HepG2 (cell line): ENCODE results near the gene GALNT18. TPM values are rescaled to one million over a fixed set of nuclear protein-coding genes. Genes with fewer than 3 reads are reported as not detected.

Source experiments
- ATAC-seq: fragments of 200-7000 bp; cut with Tn5 transposase; 3 replicates; pipeline ENCODE4 v1.9.1; 2020; ENCODE audit warnings: mild to moderate bottlenecking, moderate library complexity
- BruUV-seq: library from RNA; stranded (reverse); fragments of 400-500 nt; replicated peaks from 2 replicates; lab custom pipeline; 2021; lab: Mats Ljungman, UMichigan
- CTCF ChIA-PET: fragments of 300-600 bp; formaldehyde crosslinking; extraction: SDS; loops from one replicate; lab custom pipeline; 2021; ENCODE audit warnings: low total read pairs, inconsistent platforms, low intra/inter-chr PET ratio; lab: Yijun Ruan, JAX
- POLR2A ChIA-PET: fragments of 350-600 bp; sonication (Branson Sonifier 250); formaldehyde crosslinking; loops from one replicate; lab custom pipeline; 2020; ENCODE audit warnings: antibody characterized with exemption, inconsistent platforms; lab: Yijun Ruan, JAX
- DNase-seq: peaks from one replicate; pipeline ENCODE4 v3.0.0-alpha.2; 2015; ENCODE audit warnings: low spot score
- FAIRE-seq: peaks from 3 replicates; lab custom pipeline; 2011; peaks lifted over from hg19 to GRCh38; lab: Jason Lieb, UNC
- H2AFZ ChIP-seq: one replicate; pipeline ENCODE4 v1.6.1; 2011; ENCODE audit warnings: low read length, inconsistent platforms
- H3K27ac ChIP-seq: fragments of 300-600 bp; 3 replicates; pipeline ENCODE4 v1.8.0; 2011; ENCODE audit warnings: mixed run types, mild to moderate bottlenecking, mixed read lengths, low read length, inconsistent platforms; ENCODE audit not compliant: insufficient read depth; ENCODE audit errors: extremely low read length
- H3K27me3 ChIP-seq, 2 experiments: fragments of 200-600 bp in 1 of 2; 2 replicates in 1 of 2; 3 replicates in 1 of 2; pipeline versions ENCODE4 v1.6.0 to v1.8.0; 2011; ENCODE audit warnings: low read length in 2 of 2, mild to moderate bottlenecking in 2 of 2, moderate library complexity in 2 of 2, inconsistent platforms in 1 of 2; ENCODE audit not compliant: insufficient read depth in 2 of 2, control insufficient read depth in 1 of 2
- H3K36me3 ChIP-seq, 2 experiments: fragments of 200-600 bp in 1 of 2; replicated peaks in 1 of 2; 2 replicates in 1 of 2; 3 replicates in 1 of 2; pipeline versions ENCODE4 v1.5.1 to v1.8.0; 2011; ENCODE audit warnings: low read length in 2 of 2, inconsistent platforms in 1 of 2; ENCODE audit not compliant: insufficient read depth in 2 of 2, control insufficient read depth in 1 of 2
- H3K4me1 ChIP-seq: 2 replicates; pipeline ENCODE4 v1.5.1; 2012; ENCODE audit warnings: low read length, inconsistent platforms; ENCODE audit not compliant: insufficient read depth
- H3K4me2 ChIP-seq: 2 replicates; pipeline ENCODE4 v1.6.0; 2011; ENCODE audit warnings: low read depth, low read length, inconsistent platforms
- H3K4me3 ChIP-seq, 3 experiments: fragments of 200-600 bp in 1 of 3; sonication (generic), shearing (Covaris generic) in 1 of 3; replicated peaks in 1 of 3; 2 replicates each; pipeline ENCODE4 v1.5.1; 2011 to 2016; ENCODE audit warnings: low read length in 3 of 3, inconsistent platforms in 2 of 3, low read depth in 2 of 3, mild to moderate bottlenecking in 2 of 3, control low read depth in 1 of 3, mixed read lengths in 1 of 3; ENCODE audit not compliant: insufficient read depth in 1 of 3
- H3K79me2 ChIP-seq: one replicate; pipeline ENCODE4 v1.6.1; 2011; ENCODE audit warnings: low read length, inconsistent platforms; ENCODE audit not compliant: insufficient read depth
- H3K9ac ChIP-seq: 2 replicates; pipeline ENCODE4 v1.6.0; 2011; ENCODE audit warnings: mild to moderate bottlenecking, low read depth, low read length, inconsistent platforms; ENCODE audit not compliant: insufficient read depth
- H3K9me3 ChIP-seq: 2 replicates; pipeline ENCODE4 v1.5.1; 2012; ENCODE audit warnings: mild to moderate bottlenecking, low read length
- H4K20me1 ChIP-seq: 2 replicates; pipeline ENCODE4 v1.6.0; 2011; ENCODE audit warnings: inconsistent platforms, mild to moderate bottlenecking, low read length, moderate library complexity; ENCODE audit not compliant: insufficient read depth
- BCL3 ChIP-seq: sonication (generic); formaldehyde crosslinking; IDR thresholded peaks from 2 replicates; pipeline ENCODE4 v1.5.1; 2020; ENCODE audit warnings: mild to moderate bottlenecking, missing genetic modification reagents, moderate library complexity
- BRD4 ChIP-seq: sonication (generic); formaldehyde crosslinking; IDR thresholded peaks from 2 replicates; pipeline ENCODE4 v1.4.0; 2020; ENCODE audit warnings: missing genetic modification reagents
- CERS6 ChIP-seq: sonication (generic); formaldehyde crosslinking; IDR thresholded peaks from 2 replicates; pipeline ENCODE4 v1.5.0; 2020; ENCODE audit warnings: missing genetic modification reagents
- FOXK2 ChIP-seq: fragments of 450-650 bp; IDR thresholded peaks from 2 replicates; pipeline ENCODE4 v1.6.1; 2016
- GTF2F1 ChIP-seq: fragments of 150-350 bp; IDR thresholded peaks from 2 replicates; pipeline ENCODE4 v1.6.1; 2014; ENCODE audit warnings: low read length
- NFE2 ChIP-seq: sonication (generic); formaldehyde crosslinking; IDR thresholded peaks from 2 replicates; pipeline ENCODE4 v1.4.0; 2020; ENCODE audit warnings: missing genetic modification reagents
- NFYC ChIP-seq: IDR thresholded peaks from 2 replicates; pipeline ENCODE4 v1.6.1; 2016; ENCODE audit warnings: missing genetic modification reagents, missing compliant biosample characterization
- NR1H2 ChIP-seq: sonication (generic); formaldehyde crosslinking; IDR thresholded peaks from 2 replicates; pipeline ENCODE4 v1.8.1; 2022; ENCODE audit warnings: low read depth, missing genetic modification reagents, borderline replicate concordance
- NR2C2 ChIP-seq: sonication (generic); formaldehyde crosslinking; IDR thresholded peaks from 2 replicates; pipeline ENCODE4 v1.4.0; 2020; ENCODE audit warnings: missing genetic modification reagents, mild to moderate bottlenecking, moderate library complexity, borderline replicate concordance
- POLR2AphosphoS5 ChIP-seq: IDR thresholded peaks from 2 replicates; pipeline ENCODE4 v1.6.1; 2012; ENCODE audit warnings: low read depth, low read length
- RFXANK ChIP-seq: IDR thresholded peaks from 2 replicates; pipeline ENCODE4 v1.6.1; 2016
- SKI ChIP-seq: fragments of 450-650 bp; IDR thresholded peaks from one replicate; pipeline ENCODE4 v1.6.1; 2018; ENCODE audit warnings: mild to moderate bottlenecking; ENCODE audit not compliant: partially characterized antibody
- SNAI1 ChIP-seq: sonication (generic); formaldehyde crosslinking; IDR thresholded peaks from 2 replicates; pipeline ENCODE4 v1.5.0; 2020; ENCODE audit warnings: mild to moderate bottlenecking, missing genetic modification reagents, borderline replicate concordance
- SP2 ChIP-seq: sonication (generic); formaldehyde crosslinking; IDR thresholded peaks from 2 replicates; pipeline ENCODE4 v1.5.1; 2020; ENCODE audit warnings: mild to moderate bottlenecking, missing genetic modification reagents
- STAG1 ChIP-seq: sonication (generic); formaldehyde crosslinking; IDR thresholded peaks from 2 replicates; pipeline ENCODE4 v1.4.0; 2020; ENCODE audit warnings: missing genetic modification reagents
- ZFP82 ChIP-seq: sonication (generic); formaldehyde crosslinking; IDR thresholded peaks from 2 replicates; pipeline ENCODE4 v1.5.1; 2020; ENCODE audit warnings: mild to moderate bottlenecking, missing genetic modification reagents, borderline replicate concordance
- ZNF275 ChIP-seq: sonication (generic); formaldehyde crosslinking; IDR thresholded peaks from 2 replicates; pipeline ENCODE4 v1.8.0; 2022; ENCODE audit warnings: missing genetic modification reagents, mild to moderate bottlenecking, inconsistent platforms, borderline replicate concordance
- ZNF296 ChIP-seq: sonication (generic); formaldehyde crosslinking; conservative IDR thresholded peaks from 2 replicates; pipeline ENCODE4 v1.5.0; 2020; ENCODE audit warnings: mild to moderate bottlenecking, missing genetic modification reagents
- ZNF367 ChIP-seq: sonication (generic); formaldehyde crosslinking; IDR thresholded peaks from 2 replicates; pipeline ENCODE4 v1.4.0; 2020; ENCODE audit warnings: missing genetic modification reagents, borderline replicate concordance
- ZNF510 ChIP-seq: sonication (generic); formaldehyde crosslinking; IDR thresholded peaks from 2 replicates; pipeline ENCODE4 v1.4.0; 2020; ENCODE audit warnings: low read depth, mild to moderate bottlenecking, missing genetic modification reagents
- WGBS: methylation state at CpG from one replicate; pipeline ENCODE4 v1.1.6; 2017; ENCODE audit warnings: low lambda C conversion rate; 5-methylcytosine and 5-hydroxymethylcytosine counted together
- in situ Hi-C: cut with HindIII; loops from 2 replicates; pipeline ENCODE4 v1.10.0; 2017; ENCODE audit warnings: low pct_unique_long_range_greater_than_20kb; ENCODE audit not compliant: extremely low pct_ligation_motif_present
- intact Hi-C: fragments of 100-400 bp; cut with micrococcal nuclease; formaldehyde crosslinking; loops from one replicate; pipeline ENCODE4 v1.10.0; 2022; ENCODE audit not compliant: unreplicated experiment
- polyA plus RNA-seq, 8 experiments: library from polyadenylated mRNA; depleted of rRNA in 3 of 8; stranded (reverse) in 7 of 8; unstranded in 1 of 8; fragments of >200 nt; fragmentation: Illumina TruSeq in 4 of 8; extraction: Trizol in 4 of 8; gene quantifications; 2 replicates each; pipeline versions ENCODE4 v1.2.1 to v1.2.3, GENCODE V29; 2011 to 2016; ENCODE audit warnings: low read depth in 4 of 8, missing spikeins in 1 of 8, mixed read lengths in 1 of 8; ENCODE audit not compliant: insufficient read depth in 1 of 8
- total RNA-seq, 5 experiments: library from RNA; depleted of rRNA; stranded (reverse); fragments of >200 nt; fragmentation: Illumina TruSeq; extraction: Trizol; gene quantifications; 2 replicates each; pipeline ENCODE4 v1.2.3, GENCODE V29; 2016; ENCODE audit warnings: low read depth in 1 of 5

The GALNT18 gene
- total and polyA plus RNA-seq, 2 of the 13 experiments (the other 11 are each of a cell fraction or from before 2014, with no cell fraction given), result 0.11 TPM; not detected in 1

- no peak for ATAC-seq
- Histone ChIP-seq H3K79me2 (no peaks in the 10 kb centered on the region), H3K27me3 (peaks cover 0 to 3% of the 10 kb centered on the region in 2 experiments; a peak in 2 of 5 replicates), H3K4me2 (no peak overlapping the region), H3K4me3 (no peak overlapping the region), H3K4me1 (no peaks in the 10 kb centered on the region), H4K20me1 (no peaks in the 10 kb centered on the region), H2AFZ (no peak overlapping the region), H3K36me3 (no peaks in the 10 kb centered on the region), H3K9ac (no peak overlapping the region), H3K27ac (no peak overlapping the region), H3K9me3 (no peaks in the 10 kb centered on the region)
- POLR2A ChIA-PET, result no interaction called here
- no peak for FAIRE-seq
- WGBS, result 69% methylated on average over 1 of the region's 1 CpG
- TF ChIP-seq ZNF296 (CRISPR knock-in tag) (no peak), ZFP82 (CRISPR knock-in tag) (no peak), FOXK2 (no peak), RFXANK (CRISPR knock-in tag) (no peak), NFE2 (no peak), ZNF275 (CRISPR knock-in tag) (no peak), NR1H2 (CRISPR knock-in tag) (no peak), SP2 (no peak), SKI (no peak), CERS6 (no peak), STAG1 (CRISPR knock-in tag) (no peak), ZNF367 (CRISPR knock-in tag) (no peak), BRD4 (CRISPR knock-in tag) (no peak), NR2C2 (no peak), BCL3 (CRISPR knock-in tag) (no peak), POLR2AphosphoS5 (no peak), NFYC (no peak), SNAI1 (no peak), GTF2F1 (no peak), ZNF510 (no peak)
- in situ Hi-C loops (no loop called here), intact Hi-C loops (no loop called here)
- no TSS peak for BruUV-seq
- DNase-seq, result no peak
- CTCF ChIA-PET, result no interaction called here
These were observed 309.1 kb downstream of the GALNT18 start for GRCh38 chr11:11312738-11313137.
